H9 (cell line): ENCODE data around the gene PTOV1. TPM values are rescaled to one million over a fixed set of nuclear protein-coding genes. Genes with fewer than 3 reads are reported as not detected.

Source experiments
- DNase-seq: peaks from one replicate; pipeline ENCODE4 v3.0.0-alpha.2; 2017
- H2AFZ ChIP-seq: one replicate; pipeline ENCODE4 v1.6.1; 2013; ENCODE audit warnings: mild to moderate bottlenecking, low read length, control low read depth, moderate library complexity
- H2AK5ac ChIP-seq: 2 replicates; pipeline ENCODE4 v1.6.1; 2013; ENCODE audit warnings: low read length, control low read depth, mixed read lengths; ENCODE audit not compliant: insufficient read length
- H2BK120ac ChIP-seq: one replicate; pipeline ENCODE4 v1.6.1; 2013; ENCODE audit warnings: low read depth, mild to moderate bottlenecking, low read length, control low read depth, inconsistent platforms; ENCODE audit not compliant: poor library complexity, severe bottlenecking
- H2BK12ac ChIP-seq: 2 replicates; pipeline ENCODE4 v1.6.1; 2013; ENCODE audit warnings: low read length, control low read depth, mixed read lengths, low read depth; ENCODE audit not compliant: insufficient read length
- H2BK15ac ChIP-seq: 2 replicates; pipeline ENCODE4 v1.6.1; 2013; ENCODE audit warnings: low read depth, low read length, control low read depth
- H2BK20ac ChIP-seq: one replicate; pipeline ENCODE4 v1.6.1; 2013; ENCODE audit warnings: low read depth, mild to moderate bottlenecking, low read length, control low read depth, inconsistent platforms; ENCODE audit not compliant: poor library complexity, severe bottlenecking
- H2BK5ac ChIP-seq: 2 replicates; pipeline ENCODE4 v1.6.1; 2013; ENCODE audit warnings: low read length, control low read depth, mixed read lengths; ENCODE audit not compliant: insufficient read length
- H3K14ac ChIP-seq: 2 replicates; pipeline ENCODE4 v1.6.1; 2013; ENCODE audit warnings: low read length, control low read depth; ENCODE audit not compliant: insufficient read depth
- H3K18ac ChIP-seq: 2 replicates; pipeline ENCODE4 v1.6.1; 2013; ENCODE audit warnings: low read depth, mild to moderate bottlenecking, mixed read lengths, low read length, control low read depth; ENCODE audit not compliant: insufficient read length
- H3K23ac ChIP-seq: 2 replicates; pipeline ENCODE4 v1.6.1; 2013; ENCODE audit warnings: low read length, control low read depth, mixed read lengths, low read depth; ENCODE audit not compliant: insufficient read length
- H3K23me2 ChIP-seq: 2 replicates; pipeline ENCODE4 v1.6.1; 2013; ENCODE audit warnings: low read depth, mild to moderate bottlenecking, mixed read lengths, low read length, control low read depth; ENCODE audit not compliant: insufficient read length, poor library complexity, severe bottlenecking
- H3K27ac ChIP-seq: 2 replicates; pipeline ENCODE4 v1.5.1; 2013; ENCODE audit warnings: low read length, control low read depth, mixed read lengths, low read depth; ENCODE audit not compliant: insufficient read length
- H3K27me3 ChIP-seq: 2 replicates; pipeline ENCODE4 v1.6.1; 2013; ENCODE audit warnings: low read length, control low read depth, inconsistent platforms; ENCODE audit not compliant: insufficient read depth
- H3K4ac ChIP-seq: 2 replicates; pipeline ENCODE4 v1.6.1; 2013; ENCODE audit warnings: low read depth, mild to moderate bottlenecking, control low read depth, inconsistent platforms, low read length, moderate library complexity
- H3K4me1 ChIP-seq: 2 replicates; pipeline ENCODE4 v1.6.1; 2013; ENCODE audit warnings: low read length, control low read depth, inconsistent platforms; ENCODE audit not compliant: insufficient read depth
- H3K4me2 ChIP-seq: 2 replicates; pipeline ENCODE4 v1.6.1; 2013; ENCODE audit warnings: low read length, control low read depth, mixed read lengths; ENCODE audit not compliant: insufficient read length, insufficient read depth
- H3K56ac ChIP-seq: 2 replicates; pipeline ENCODE4 v1.6.1; 2013; ENCODE audit warnings: low read depth, mild to moderate bottlenecking, mixed read lengths, low read length, control low read depth; ENCODE audit not compliant: insufficient read length
- H3K79me1 ChIP-seq: 2 replicates; pipeline ENCODE4 v1.6.1; 2013; ENCODE audit warnings: low read depth, mild to moderate bottlenecking, moderate library complexity, low read length, control low read depth, inconsistent platforms; ENCODE audit not compliant: insufficient read depth, poor library complexity, severe bottlenecking
- H3K79me2 ChIP-seq: 2 replicates; pipeline ENCODE4 v1.6.1; 2013; ENCODE audit warnings: low read length, control low read depth, inconsistent platforms; ENCODE audit not compliant: insufficient read depth
- H3K9ac ChIP-seq: 2 replicates; pipeline ENCODE4 v1.6.1; 2013; ENCODE audit warnings: low read length, control low read depth, mixed read lengths; ENCODE audit not compliant: insufficient read length; ENCODE audit errors: extremely low read depth
- H3K9me3 ChIP-seq: one replicate; pipeline ENCODE4 v1.6.1; 2013; ENCODE audit warnings: low read depth, low read length, inconsistent platforms; ENCODE audit not compliant: control insufficient read depth
- H3T11ph ChIP-seq: one replicate; pipeline ENCODE4 v1.6.1; 2013; ENCODE audit warnings: mild to moderate bottlenecking, low read length, control low read depth, inconsistent platforms
- H4K20me1 ChIP-seq: one replicate; pipeline ENCODE4 v1.6.1; 2013; ENCODE audit not compliant: control insufficient read depth, insufficient read length, insufficient read depth
- H4K5ac ChIP-seq: 2 replicates; pipeline ENCODE4 v1.6.1; 2013; ENCODE audit warnings: low read depth, mild to moderate bottlenecking, mixed read lengths, low read length, control low read depth; ENCODE audit not compliant: insufficient read length
- H4K8ac ChIP-seq: replicated peaks from 2 replicates; pipeline ENCODE4 v1.6.1; 2013; ENCODE audit warnings: low read length, control low read depth, mixed read lengths, low read depth; ENCODE audit not compliant: insufficient read length
- H4K91ac ChIP-seq: 2 replicates; pipeline ENCODE4 v1.6.1; 2013; ENCODE audit warnings: low read depth, mild to moderate bottlenecking, moderate library complexity, mixed read lengths, low read length, control low read depth; ENCODE audit not compliant: insufficient read length
- H3K27ac Mint-ChIP-seq, 3 experiments: 2 replicates in 2 of 3; 3 replicates in 1 of 3; pipeline ENCODE4 v1.8.0; 2020 to 2021; ENCODE audit warnings: mixed read lengths in 3 of 3, mild to moderate bottlenecking in 1 of 3, moderate library complexity in 1 of 3
- H3K27me3 Mint-ChIP-seq: 2 replicates; pipeline ENCODE4 v1.8.0; 2021; ENCODE audit warnings: low read depth, mild to moderate bottlenecking, moderate library complexity, mixed read lengths
- H3K36me3 Mint-ChIP-seq, 3 experiments: 2 replicates in 2 of 3; 3 replicates in 1 of 3; pipeline ENCODE4 v1.8.0; 2020 to 2021; ENCODE audit warnings: low read depth in 3 of 3, mixed read lengths in 3 of 3; ENCODE audit not compliant: insufficient read depth in 1 of 3
- H3K4me1 Mint-ChIP-seq, 2 experiments: 2 replicates each; pipeline ENCODE4 v1.8.0; 2020; ENCODE audit warnings: mixed read lengths in 2 of 2
- H3K4me3 Mint-ChIP-seq, 2 experiments: 2 replicates in 1 of 2; 3 replicates in 1 of 2; pipeline ENCODE4 v1.8.0; 2020 to 2021; ENCODE audit warnings: mild to moderate bottlenecking in 2 of 2, mixed read lengths in 2 of 2, moderate library complexity in 1 of 2
- H3K9me3 Mint-ChIP-seq, 2 experiments: 2 replicates in 1 of 2; 3 replicates in 1 of 2; pipeline ENCODE4 v1.8.0; 2020; ENCODE audit warnings: mild to moderate bottlenecking in 2 of 2, mixed read lengths in 2 of 2, moderate library complexity in 1 of 2
- WGBS: extraction: QIAGEN DNeasy Blood & Tissue Kit; methylation state at CpG from one replicate; pipeline ENCODE4 v1.1.7; 2013; ENCODE audit warnings: missing lambda C conversion rate, low lambda C conversion rate, mixed read lengths; ENCODE audit not compliant: insufficient read length; ENCODE audit errors: extremely low coverage; 5-methylcytosine and 5-hydroxymethylcytosine counted together
- total RNA-seq: library from RNA; stranded (reverse); gene quantifications from 2 replicates; pipeline ENCODE4 v1.2.1, GENCODE V29; 2021
- TF ChIP-seq, protein P1 (sequence below): fragments of 200-600 bp; sonication (generic); conservative IDR thresholded peaks from 3 replicates; pipeline ENCODE4 v1.8.0; 2021; ENCODE audit warnings: antibody characterized with exemption, mild to moderate bottlenecking

PTOV1 gene
- total RNA-seq, 1 experiment from 2014 or later: 309 TPM

DNA sequence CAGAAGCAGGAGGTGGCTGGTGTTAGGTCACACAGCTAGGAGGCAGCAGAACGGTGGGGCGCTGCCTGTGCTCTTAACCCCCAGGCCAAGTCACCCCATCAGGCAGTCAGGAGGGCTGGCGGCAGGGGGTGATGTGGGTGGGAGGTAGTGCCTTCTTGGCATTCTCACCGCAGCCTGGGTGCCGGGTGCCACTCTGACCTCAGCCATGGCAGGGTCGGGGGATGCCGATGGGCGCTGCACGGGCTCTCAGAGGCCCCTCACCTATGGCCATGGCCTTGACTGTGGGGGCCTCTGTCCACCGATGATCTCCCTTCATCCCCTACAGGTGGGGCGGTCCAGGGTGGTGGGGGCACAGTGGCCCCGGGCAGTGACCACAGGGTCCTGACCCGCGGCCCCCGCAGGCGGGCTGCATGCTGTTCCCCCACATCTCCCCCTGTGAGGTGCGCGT lies 5.6 kb downstream of the PTOV1 start:
- Mint-ChIP-seq H3K27ac (0 out of 7 replicates have a peak overlapping the region, but pooled peaks of 1 of the 3 experiments have one; percentile 79), H3K9me3 (no peaks in the 10 kb centered on the region), H3K36me3 (peaks cover 21 to 74% (median 70%) of the 10 kb centered on the region in 3 experiments), H3K4me1 (peaks cover 17 to 26% of the 10 kb centered on the region in 2 experiments), H3K27me3 (peaks cover 2% of the 10 kb centered on the region; the same call in 1 of the 2 replicates), H3K4me3 (no peak overlapping the region)
- H2BK20ac ChIP-seq: no peak overlapping the region
- no peak overlapping the region for H2BK15ac ChIP-seq
- no peak overlapping the region for H2BK12ac ChIP-seq
- H3K79me1 ChIP-seq: peaks cover 11% of the 10 kb centered on the region
- no peaks in the 10 kb centered on the region for H3K4me1 ChIP-seq
- no peak for DNase-seq
- no peaks in the 10 kb centered on the region for H3K9me3 ChIP-seq
- no peak overlapping the region for H2BK120ac ChIP-seq
- no peak overlapping the region for H3K18ac ChIP-seq
- H3K9ac ChIP-seq: no peak overlapping the region
- H4K91ac ChIP-seq: no peak overlapping the region
- H2AK5ac ChIP-seq: no peak overlapping the region
- TF ChIP-seq, protein P1, sequence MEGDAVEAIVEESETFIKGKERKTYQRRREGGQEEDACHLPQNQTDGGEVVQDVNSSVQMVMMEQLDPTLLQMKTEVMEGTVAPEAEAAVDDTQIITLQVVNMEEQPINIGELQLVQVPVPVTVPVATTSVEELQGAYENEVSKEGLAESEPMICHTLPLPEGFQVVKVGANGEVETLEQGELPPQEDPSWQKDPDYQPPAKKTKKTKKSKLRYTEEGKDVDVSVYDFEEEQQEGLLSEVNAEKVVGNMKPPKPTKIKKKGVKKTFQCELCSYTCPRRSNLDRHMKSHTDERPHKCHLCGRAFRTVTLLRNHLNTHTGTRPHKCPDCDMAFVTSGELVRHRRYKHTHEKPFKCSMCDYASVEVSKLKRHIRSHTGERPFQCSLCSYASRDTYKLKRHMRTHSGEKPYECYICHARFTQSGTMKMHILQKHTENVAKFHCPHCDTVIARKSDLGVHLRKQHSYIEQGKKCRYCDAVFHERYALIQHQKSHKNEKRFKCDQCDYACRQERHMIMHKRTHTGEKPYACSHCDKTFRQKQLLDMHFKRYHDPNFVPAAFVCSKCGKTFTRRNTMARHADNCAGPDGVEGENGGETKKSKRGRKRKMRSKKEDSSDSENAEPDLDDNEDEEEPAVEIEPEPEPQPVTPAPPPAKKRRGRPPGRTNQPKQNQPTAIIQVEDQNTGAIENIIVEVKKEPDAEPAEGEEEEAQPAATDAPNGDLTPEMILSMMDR: no peak
- WGBS: no CpG with 5 or more reads among the region's 18 CpGs
- H3K56ac ChIP-seq: no peak overlapping the region
- H3K14ac ChIP-seq: no peak overlapping the region; the same call in 1 of the 2 replicates
- no peak overlapping the region for H2AFZ ChIP-seq
- H3K23me2 ChIP-seq: peaks cover 6% of the 10 kb centered on the region
- no peak overlapping the region for H3K4me2 ChIP-seq
- no peak overlapping the region for H3T11ph ChIP-seq
- no peak overlapping the region for H4K5ac ChIP-seq
- no peak overlapping the region for H4K8ac ChIP-seq
- H2BK5ac ChIP-seq: no peak overlapping the region
- peaks cover 9% of the 10 kb centered on the region; the same call in 1 of the 2 replicates for H3K79me2 ChIP-seq
- no peak overlapping the region for H3K27ac ChIP-seq
- no peak overlapping the region for H3K23ac ChIP-seq
- H3K27me3 ChIP-seq: no peaks in the 10 kb centered on the region
- H3K4ac ChIP-seq: no peak overlapping the region
- H4K20me1 ChIP-seq: peaks cover 6% of the 10 kb centered on the region
